Lower lobe of right lung (tissue), 2 donors: ENCODE results near the gene FHAD1. TPM values are rescaled to one million over a fixed set of nuclear protein-coding genes. Genes with fewer than 3 reads are reported as not detected.

Experiments used
- ATAC-seq, 2 donors: fragments of 200-7000 bp; cut with Tn5 transposase; one replicate each; pipeline ENCODE4 v1.9.1; 2020 to 2022; ENCODE audit warnings: mild to moderate bottlenecking in 2 of 2, moderate library complexity in 2 of 2
- DNase-seq: peaks from one replicate; pipeline ENCODE4 v3.0.0-alpha.2; 2020
- H3K27ac ChIP-seq: fragments of 200-600 bp; one replicate; pipeline ENCODE4 v1.8.0; 2022
- H3K27me3 ChIP-seq: fragments of 200-600 bp; one replicate; pipeline ENCODE4 v1.8.0; 2022; ENCODE audit warnings: low read depth
- H3K36me3 ChIP-seq: fragments of 200-600 bp; one replicate; pipeline ENCODE4 v1.8.0; 2022; ENCODE audit warnings: mild to moderate bottlenecking
- H3K4me1 ChIP-seq: fragments of 200-600 bp; one replicate; pipeline ENCODE4 v1.8.0; 2022
- H3K4me3 ChIP-seq: fragments of 200-600 bp; one replicate; pipeline ENCODE4 v1.8.0; 2022; ENCODE audit warnings: mild to moderate bottlenecking
- H3K9me3 ChIP-seq: fragments of 200-600 bp; one replicate; pipeline ENCODE4 v1.8.0; 2022
- intact Hi-C: fragments of 100-400 bp; cut with DNase I; formaldehyde crosslinking; loops from one replicate; pipeline ENCODE4 v1.11.0; 2022
- total RNA-seq: library from RNA; stranded (reverse); fragmentation: NEBNext Ultra II Directional; extraction: Animal tissue kit (Norgen Biotek cat#: 25700); gene quantifications from one replicate; pipeline ENCODE4 v1.2.1, GENCODE V29; 2021
- TF ChIP-seq, protein P1 (sequence below): fragments of 200-600 bp; IDR thresholded peaks from one replicate; pipeline ENCODE4 v1.8.0; 2022; ENCODE audit warnings: antibody characterized with exemption, mild to moderate bottlenecking
- donor health status: DM: no; HTN: yes; CAD: no; lungs with severe emphysema.

Gene FHAD1
- total RNA-seq, 1 donor from 2014 or later, result 14.3 TPM

DNA sequence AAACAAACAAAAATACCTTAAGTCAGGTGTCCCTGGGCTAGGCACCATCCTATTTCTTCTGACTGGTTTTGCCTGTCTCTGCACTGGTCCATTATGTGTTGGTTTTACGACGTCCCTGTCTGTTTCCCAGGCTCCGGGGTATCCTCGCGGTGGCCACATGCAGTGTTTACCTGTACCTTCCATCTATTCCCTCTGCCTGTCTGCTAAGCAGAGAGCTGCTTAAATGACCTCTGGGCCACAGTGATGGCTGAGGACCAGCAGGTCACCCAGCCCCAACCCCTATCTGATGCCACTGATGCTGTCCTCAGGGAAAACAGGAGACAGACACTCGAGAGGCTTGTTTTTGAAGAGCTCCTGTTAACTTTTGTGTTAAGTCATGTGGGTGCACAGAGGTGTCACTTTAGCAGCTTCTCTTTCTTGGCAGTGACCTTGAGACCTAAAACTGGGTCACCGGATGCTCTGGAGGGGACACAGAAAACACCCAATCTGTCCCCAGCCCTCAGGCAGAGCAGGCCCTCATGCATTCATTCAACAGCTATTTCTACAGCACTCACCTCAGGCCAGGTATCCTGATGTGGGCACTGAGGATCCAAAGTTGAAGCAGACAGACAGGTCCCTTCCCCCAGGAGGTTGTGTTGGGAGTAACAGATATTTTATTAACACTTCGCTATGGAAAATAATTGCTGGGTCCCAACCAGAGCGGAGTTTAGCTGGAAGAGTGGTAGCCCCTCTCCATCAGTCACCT, 158.3 kb downstream of the FHAD1 start:
- H3K4me3 ChIP-seq, result no peak overlapping the region
- no peaks in the 10 kb centered on the region for H3K36me3 ChIP-seq
- H3K27me3 ChIP-seq, result no peaks in the 10 kb centered on the region
- TF ChIP-seq, protein P1, sequence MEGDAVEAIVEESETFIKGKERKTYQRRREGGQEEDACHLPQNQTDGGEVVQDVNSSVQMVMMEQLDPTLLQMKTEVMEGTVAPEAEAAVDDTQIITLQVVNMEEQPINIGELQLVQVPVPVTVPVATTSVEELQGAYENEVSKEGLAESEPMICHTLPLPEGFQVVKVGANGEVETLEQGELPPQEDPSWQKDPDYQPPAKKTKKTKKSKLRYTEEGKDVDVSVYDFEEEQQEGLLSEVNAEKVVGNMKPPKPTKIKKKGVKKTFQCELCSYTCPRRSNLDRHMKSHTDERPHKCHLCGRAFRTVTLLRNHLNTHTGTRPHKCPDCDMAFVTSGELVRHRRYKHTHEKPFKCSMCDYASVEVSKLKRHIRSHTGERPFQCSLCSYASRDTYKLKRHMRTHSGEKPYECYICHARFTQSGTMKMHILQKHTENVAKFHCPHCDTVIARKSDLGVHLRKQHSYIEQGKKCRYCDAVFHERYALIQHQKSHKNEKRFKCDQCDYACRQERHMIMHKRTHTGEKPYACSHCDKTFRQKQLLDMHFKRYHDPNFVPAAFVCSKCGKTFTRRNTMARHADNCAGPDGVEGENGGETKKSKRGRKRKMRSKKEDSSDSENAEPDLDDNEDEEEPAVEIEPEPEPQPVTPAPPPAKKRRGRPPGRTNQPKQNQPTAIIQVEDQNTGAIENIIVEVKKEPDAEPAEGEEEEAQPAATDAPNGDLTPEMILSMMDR, result no peak
- H3K4me1 ChIP-seq, result peaks cover 5% of the 10 kb centered on the region
- H3K9me3 ChIP-seq, result no peaks in the 10 kb centered on the region
- no peak overlapping the region for H3K27ac ChIP-seq
- no peak for ATAC-seq
- no peak for DNase-seq
- intact Hi-C loops, result no loop called here

DNA sequence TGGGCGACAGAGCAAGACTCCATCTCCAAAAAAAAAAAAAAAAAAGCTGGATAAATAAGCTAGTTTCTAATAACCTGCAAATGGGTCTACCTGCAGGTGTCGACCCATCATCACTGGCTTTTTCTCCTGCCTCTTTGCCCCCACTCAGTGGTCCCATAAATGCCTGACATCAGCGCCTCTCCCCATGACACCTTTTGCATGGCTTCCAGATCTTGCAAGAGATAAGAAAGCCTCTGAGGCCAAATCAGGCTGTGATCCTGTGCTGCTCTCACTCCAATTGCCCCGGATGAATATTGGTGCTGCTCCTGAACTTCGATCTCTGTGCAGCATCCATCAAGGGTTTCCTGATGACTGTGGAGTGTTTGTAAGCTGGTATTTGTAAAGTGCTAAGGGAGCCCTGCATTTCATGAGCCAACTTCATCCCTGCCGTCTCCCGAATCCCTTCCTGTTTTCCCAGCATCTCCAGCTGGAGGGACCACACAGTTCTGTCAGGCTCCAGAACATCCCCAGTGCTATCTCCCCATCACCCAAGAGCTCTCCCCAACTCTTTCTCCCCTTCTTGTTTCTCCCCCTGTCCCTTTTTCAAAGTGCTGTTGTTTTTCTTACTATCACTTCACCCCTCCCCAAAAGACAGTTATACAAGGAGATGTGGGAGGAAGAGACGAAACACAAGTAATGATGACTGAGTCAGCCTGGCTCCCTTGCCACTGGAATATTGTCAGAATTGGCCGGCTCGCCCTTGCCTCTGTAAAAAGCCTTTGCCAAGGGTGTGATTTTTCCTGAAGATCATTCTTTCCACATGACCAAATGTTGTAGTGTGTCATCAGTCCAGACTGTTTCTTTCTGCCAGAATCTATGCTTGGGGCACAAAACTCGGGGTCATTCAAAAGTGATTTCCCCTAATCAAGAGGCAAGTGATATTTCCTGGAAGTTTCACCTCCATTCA, 159.9 kb downstream of the FHAD1 start:
- intact Hi-C loops, result no loop called here
- H3K36me3 ChIP-seq, result no peaks in the 10 kb centered on the region
- peaks cover 11% of the 10 kb centered on the region for H3K4me1 ChIP-seq
- TF ChIP-seq, protein P1, result no peak
- DNase-seq (no peak), ATAC-seq (no peak)
- no peaks in the 10 kb centered on the region for H3K9me3 ChIP-seq
- H3K4me3 ChIP-seq, result no peak overlapping the region
- no peaks in the 10 kb centered on the region for H3K27me3 ChIP-seq
- no peak overlapping the region for H3K27ac ChIP-seq

DNA sequence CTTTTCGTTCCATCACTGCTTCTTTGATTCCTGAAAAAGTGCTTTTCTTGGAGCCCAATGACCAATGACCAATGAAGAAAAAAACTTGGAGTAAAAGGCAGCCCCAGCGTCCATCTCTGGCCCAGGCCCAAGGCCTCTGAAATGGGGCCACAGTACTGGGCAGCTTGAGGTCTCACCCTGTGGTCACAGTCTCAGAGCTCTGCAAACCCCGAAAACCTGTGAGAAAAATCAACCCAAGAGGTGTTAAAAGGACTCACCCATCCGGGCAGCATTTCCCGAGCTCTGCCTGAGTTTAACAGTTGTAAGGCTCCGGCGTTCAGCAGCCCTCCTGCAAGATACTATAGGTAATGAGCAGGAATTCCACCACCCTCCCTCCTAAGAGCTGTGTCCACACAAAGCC, 160.6 kb downstream of the FHAD1 start:
- no peak for DNase-seq
- no peak overlapping the region for H3K4me3 ChIP-seq
- intact Hi-C loops, result no loop called here
- TF ChIP-seq, protein P1, result no peak
- no peaks in the 10 kb centered on the region for H3K36me3 ChIP-seq
- no peak overlapping the region for H3K27ac ChIP-seq
- H3K9me3 ChIP-seq, result no peaks in the 10 kb centered on the region
- H3K4me1 ChIP-seq, result peaks cover 14% of the 10 kb centered on the region
- no peak for ATAC-seq
- H3K27me3 ChIP-seq, result no peaks in the 10 kb centered on the region

DNA sequence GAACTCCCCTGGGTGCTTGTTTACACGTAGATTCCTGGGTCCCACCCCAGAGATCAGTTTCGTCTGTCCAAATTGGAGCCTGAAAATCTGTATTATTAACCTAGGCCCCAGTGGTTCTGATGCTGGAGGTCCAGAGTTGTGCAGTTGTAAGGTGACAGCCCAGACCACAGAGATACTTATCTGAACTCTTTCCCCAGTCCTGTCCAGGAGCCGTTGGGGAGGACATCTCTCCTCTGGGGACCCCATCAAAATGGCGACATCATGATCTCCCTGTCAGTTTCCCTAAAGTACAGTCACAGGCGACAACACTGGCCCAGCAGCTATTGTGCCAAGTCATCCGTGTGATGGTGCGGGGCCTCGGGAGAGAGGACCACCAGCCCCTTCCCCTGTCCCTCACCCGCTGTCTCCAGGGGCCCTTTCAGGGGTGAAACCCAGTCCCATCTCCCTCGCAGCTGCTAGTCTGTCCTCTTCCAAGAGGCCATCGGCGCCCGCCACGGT, 161.9 kb downstream of the FHAD1 start:
- Histone ChIP-seq H3K27ac (peak overlapping the region; percentile 84), H3K9me3 (no peaks in the 10 kb centered on the region), H3K4me1 (peaks cover 27% of the 10 kb centered on the region), H3K27me3 (no peaks in the 10 kb centered on the region), H3K36me3 (no peaks in the 10 kb centered on the region), H3K4me3 (peak overlapping the region; percentile 86)
- DNase-seq, result no peak
- ATAC-seq, result no peak
- intact Hi-C loops, result no loop called here
- TF ChIP-seq, protein P1, result no peak

DNA sequence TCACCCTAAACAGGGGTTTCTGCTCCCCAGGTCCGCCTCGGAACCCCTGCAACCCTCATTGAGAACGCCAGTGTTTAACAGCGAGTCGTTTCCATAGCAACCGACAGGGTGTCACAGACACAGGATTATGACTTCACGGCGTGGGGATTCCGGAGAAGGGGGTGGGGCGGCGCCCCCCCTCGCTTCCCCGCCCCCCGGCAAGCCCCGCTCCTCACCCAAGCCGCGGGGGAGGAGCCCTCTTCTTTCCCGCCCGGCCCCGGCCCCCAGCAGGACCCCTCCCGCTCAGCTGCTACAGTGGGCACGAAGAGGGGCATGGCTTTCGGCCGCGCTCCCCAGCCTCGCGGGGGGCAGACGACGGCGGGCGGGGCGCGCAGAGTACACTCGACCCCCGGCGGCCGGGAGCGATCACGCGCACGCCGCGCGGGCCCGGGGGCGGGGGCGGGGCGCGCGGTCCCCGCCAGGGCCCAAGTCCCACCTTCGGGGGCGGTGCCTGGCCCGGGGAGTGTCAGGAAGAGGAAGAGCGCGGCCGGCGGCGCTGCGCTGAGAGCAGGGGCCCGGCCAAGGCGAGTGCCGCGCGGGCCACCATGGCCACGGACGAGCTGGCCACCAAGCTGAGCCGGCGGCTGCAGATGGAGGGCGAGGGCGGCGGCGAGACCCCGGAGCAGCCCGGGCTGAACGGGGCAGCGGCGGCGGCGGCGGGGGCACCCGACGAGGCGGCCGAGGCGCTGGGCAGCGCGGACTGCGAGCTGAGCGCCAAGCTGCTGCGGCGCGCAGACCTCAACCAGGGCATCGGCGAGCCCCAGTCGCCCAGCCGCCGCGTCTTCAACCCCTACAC, 162.6 kb downstream of the FHAD1 start, which contains the start of gene EFHD2:
TSS of gene EFHD2 (plus strand) at position 501 of the 835 bp plus-strand sequence. CDS start at position 585, 84 bp downstream.
- H3K36me3 ChIP-seq, result no peaks in the 10 kb centered on the region
- ATAC-seq (peak; percentile 91 to 93), DNase-seq (peak; percentile 93)
- H3K27ac ChIP-seq, result peak within 1 kb of the TSS; percentile 84
- no peaks in the 10 kb centered on the region for H3K9me3 ChIP-seq
- H3K4me1 ChIP-seq, result peaks cover 34% of the 10 kb centered on the region
- H3K27me3 ChIP-seq, result no peaks in the 10 kb centered on the region
- TF ChIP-seq, protein P1, result no peak
- intact Hi-C loops, result no loop called here
- peak within 1 kb of the TSS; percentile 86 for H3K4me3 ChIP-seq
